HCT116 (cell line): ENCODE measurements around the gene HOXB1. TPM values are rescaled to one million over a fixed set of nuclear protein-coding genes. Genes with fewer than 3 reads are reported as not detected.

ENCODE experiments used
- ATAC-seq: fragments of 200-7000 bp; cut with Tn5 transposase; 2 replicates; pipeline ENCODE4 v1.9.1; 2020; ENCODE audit warnings: mild to moderate bottlenecking, moderate library complexity
- BruUV-seq: library from RNA; stranded (reverse); fragments of 400-500 nt; replicated peaks from 2 replicates; lab custom pipeline; 2021; lab: Mats Ljungman, UMichigan
- CTCF ChIA-PET: fragments of 300-600 bp; sonication (Branson Sonifier 250); formaldehyde crosslinking; loops from one replicate; lab custom pipeline; 2021; ENCODE audit warnings: antibody characterized with exemption; lab: Charles Lee
- POLR2A ChIA-PET: fragments of 300-600, 350-600 bp; sonication (Branson Sonifier 250); formaldehyde crosslinking; loops from one replicate; lab custom pipeline; 2021; ENCODE audit warnings: antibody characterized with exemption; lab: Charles Lee
- RAD21 ChIA-PET, 2 experiments: fragments of 300-600 bp; sonication (Branson Sonifier 250); formaldehyde crosslinking; loops; one replicate each; lab custom pipeline; 2023; ENCODE audit warnings: low total read pairs in 2 of 2; ENCODE audit not compliant: uncharacterized antibody in 2 of 2, unreplicated experiment in 2 of 2, low non-redundant PET in 1 of 2; lab: Charles Lee
- DNase-seq: peaks from one replicate; pipeline ENCODE4 v3.0.0-alpha.2; 2010; ENCODE audit warnings: low read depth, low spot score
- H2AFZ ChIP-seq: fragments of 200-600 bp; shearing (Covaris generic), sonication (generic); 2 replicates; pipeline ENCODE4 v1.6.1; 2017; ENCODE audit warnings: low read depth, mixed run types, mixed read lengths, antibody characterized with exemption, low read length; ENCODE audit not compliant: poor library complexity, severe bottlenecking
- H3K27ac ChIP-seq: 2 replicates; pipeline ENCODE4 v1.5.1; 2012; ENCODE audit warnings: low read depth, low read length
- H3K27me3 ChIP-seq: fragments of 200-600 bp; sonication (generic); 2 replicates; pipeline ENCODE4 v1.6.1; 2016; ENCODE audit warnings: mixed run types, low read length, mixed read lengths; ENCODE audit not compliant: insufficient read depth
- H3K36me3 ChIP-seq, 2 experiments: fragments of 200-500 bp in 1 of 2; fragments of 200-600 bp in 1 of 2; sonication (Bioruptor generic) in 1 of 2; sonication (generic) in 1 of 2; 2 replicates each; pipeline versions ENCODE4 v1.5.1 to v1.6.1; 2014 to 2016; ENCODE audit warnings: low read length in 2 of 2, inconsistent platforms in 1 of 2, mixed read lengths in 1 of 2, mixed run types in 1 of 2; ENCODE audit not compliant: insufficient read depth in 2 of 2, control insufficient read depth in 1 of 2
- H3K4me1 ChIP-seq, 2 experiments: fragments of 200-600 bp in 1 of 2; sonication (generic) in 1 of 2; 2 replicates each; pipeline versions ENCODE4 v1.5.1 to v1.6.1; 2012 to 2017; ENCODE audit warnings: low read length in 2 of 2, inconsistent platforms in 1 of 2, mild to moderate bottlenecking in 1 of 2, mixed read lengths in 1 of 2, mixed run types in 1 of 2, moderate library complexity in 1 of 2; ENCODE audit not compliant: insufficient read depth in 2 of 2, control insufficient read depth in 1 of 2
- H3K4me2 ChIP-seq: fragments of 200-600 bp; sonication (generic); 2 replicates; pipeline ENCODE4 v1.6.1; 2017; ENCODE audit warnings: mixed run types, low read length, mixed read lengths
- H3K4me3 ChIP-seq, 2 experiments: fragments of 200-600 bp in 1 of 2; sonication (generic) in 1 of 2; replicated peaks in 1 of 2; 2 replicates each; pipeline ENCODE4 v1.5.1; 2011 to 2016; ENCODE audit warnings: low read length in 2 of 2, control low read depth in 1 of 2, low read depth in 1 of 2, mild to moderate bottlenecking in 1 of 2, mixed read lengths in 1 of 2, mixed run types in 1 of 2
- H3K79me2 ChIP-seq: fragments of 200-600 bp; sonication (generic); 2 replicates; pipeline ENCODE4 v1.6.1; 2017; ENCODE audit warnings: mild to moderate bottlenecking, mixed run types, low read length, moderate library complexity, mixed read lengths; ENCODE audit not compliant: insufficient read depth
- H3K9ac ChIP-seq: fragments of 200-600 bp; sonication (generic); 2 replicates; pipeline ENCODE4 v1.6.1; 2016; ENCODE audit warnings: low read length, mixed read lengths
- H3K9me2 ChIP-seq: fragments of 200-600 bp; sonication (generic), shearing (Covaris generic); 2 replicates; pipeline ENCODE4 v1.6.1; 2017; ENCODE audit warnings: mixed run types, mild to moderate bottlenecking, moderate library complexity; ENCODE audit not compliant: insufficient read depth
- H3K9me3 ChIP-seq, 2 experiments: fragments of 200-500 bp in 1 of 2; fragments of 200-600 bp in 1 of 2; sonication (Bioruptor generic) in 1 of 2; sonication (generic) in 1 of 2; 2 replicates each; pipeline ENCODE4 v1.6.1; 2014 to 2017; ENCODE audit warnings: low read length in 2 of 2, mixed read lengths in 2 of 2, inconsistent platforms in 1 of 2, low read depth in 1 of 2, mild to moderate bottlenecking in 1 of 2, mixed run types in 1 of 2, moderate library complexity in 1 of 2; ENCODE audit not compliant: control insufficient read depth in 1 of 2, insufficient read depth in 1 of 2
- H4K20me1 ChIP-seq: fragments of 200-600 bp; sonication (generic), shearing (Covaris generic); 2 replicates; pipeline ENCODE4 v1.6.1; 2017; ENCODE audit warnings: mixed run types, mild to moderate bottlenecking, moderate library complexity; ENCODE audit not compliant: insufficient read depth
- CBX3 ChIP-seq: IDR thresholded peaks from 2 replicates; pipeline ENCODE4 v1.6.1; 2012; ENCODE audit warnings: low read depth
- CEBPB ChIP-seq: IDR thresholded peaks from 2 replicates; pipeline ENCODE4 v1.6.1; 2012; ENCODE audit warnings: low read depth
- EGR1 ChIP-seq: IDR thresholded peaks from 2 replicates; pipeline ENCODE4 v1.6.1; 2012; ENCODE audit warnings: low read depth
- ELF1 ChIP-seq: IDR thresholded peaks from 2 replicates; pipeline ENCODE4 v1.6.1; 2012; ENCODE audit warnings: low read depth, borderline replicate concordance
- EZH2 ChIP-seq: fragments of 200-600 bp; sonication (generic); IDR thresholded peaks from 2 replicates; pipeline ENCODE4 v1.6.1; 2017; ENCODE audit warnings: antibody characterized with exemption, mixed run types
- EZH2phosphoT487 ChIP-seq: fragments of 200-600 bp; IDR thresholded peaks from 2 replicates; pipeline ENCODE4 v1.6.1; 2018; ENCODE audit warnings: antibody characterized with exemption, borderline replicate concordance
- FOSL1 ChIP-seq: IDR thresholded peaks from 2 replicates; pipeline ENCODE4 v1.6.1; 2012; ENCODE audit warnings: low read depth
- JUND ChIP-seq: IDR thresholded peaks from 2 replicates; pipeline ENCODE4 v1.6.1; 2012
- POLR2AphosphoS5 ChIP-seq: IDR thresholded peaks from 2 replicates; pipeline ENCODE4 v1.6.1; 2011; ENCODE audit warnings: mild to moderate bottlenecking, low read depth, low read length, moderate library complexity
- RAD21 ChIP-seq: IDR thresholded peaks from 2 replicates; pipeline ENCODE4 v1.6.1; 2012; ENCODE audit warnings: low read depth, mild to moderate bottlenecking
- SIN3A ChIP-seq: IDR thresholded peaks from 2 replicates; pipeline ENCODE4 v1.6.1; 2012; ENCODE audit warnings: low read depth
- SP1 ChIP-seq: IDR thresholded peaks from 2 replicates; pipeline ENCODE4 v1.6.1; 2012; ENCODE audit warnings: low read depth
- SRF ChIP-seq: IDR thresholded peaks from 2 replicates; pipeline ENCODE4 v1.6.1; 2012; ENCODE audit warnings: low read depth
- TCF7L2 ChIP-seq: IDR thresholded peaks from 2 replicates; pipeline ENCODE4 v1.7.0; 2011; ENCODE audit warnings: borderline replicate concordance, inconsistent platforms; ENCODE audit not compliant: insufficient read depth, insufficient read length; ENCODE audit errors: extremely low read depth
- YY1 ChIP-seq: IDR thresholded peaks from 2 replicates; pipeline ENCODE4 v1.6.1; 2011; ENCODE audit warnings: low read length, low read depth, moderate library complexity, mild to moderate bottlenecking; ENCODE audit not compliant: insufficient replicate concordance; ENCODE audit errors: extremely low read depth
- ZFX ChIP-seq: fragments of 450-650 bp; IDR thresholded peaks from 2 replicates; pipeline ENCODE4 v1.6.1; 2017
- ZNF274 ChIP-seq: fragments of 200-500 bp; sonication (Bioruptor generic); IDR thresholded peaks from 2 replicates; pipeline ENCODE4 v1.6.1; 2014; ENCODE audit warnings: mild to moderate bottlenecking, low read depth, low read length, inconsistent platforms
- intact Hi-C: fragments of 100-400 bp; cut with micrococcal nuclease; formaldehyde crosslinking; loops from 2 replicates; pipeline ENCODE4 v1.10.0; 2022
- total RNA-seq: library from RNA; stranded (reverse); gene quantifications from one replicate; pipeline ENCODE4 v1.2.1, GENCODE V29; 2021; ENCODE audit not compliant: unreplicated experiment
- TF ChIP-seq, protein P1 (sequence below): IDR thresholded peaks from 2 replicates; pipeline ENCODE4 v1.6.1; 2012
- TF ChIP-seq, protein P2 (sequence below), 3 experiments: fragments of 200-600 bp in 1 of 3; sonication (generic) in 1 of 3; IDR thresholded peaks in 2 of 3; conservative IDR thresholded peaks in 1 of 3; 2 replicates each; pipeline ENCODE4 v1.5.1; 2012 to 2017; ENCODE audit warnings: low read depth in 2 of 3, low read length in 2 of 3, antibody characterized with exemption in 1 of 3, borderline replicate concordance in 1 of 3, control low read depth in 1 of 3, mild to moderate bottlenecking in 1 of 3, mixed read lengths in 1 of 3, mixed run types in 1 of 3, moderate library complexity in 1 of 3; ENCODE audit not compliant: insufficient read depth in 1 of 3
- TF ChIP-seq, protein P3 (sequence below): IDR thresholded peaks from 2 replicates; pipeline ENCODE4 v1.6.1; 2012; ENCODE audit warnings: low read depth

The HOXB1 gene
- total RNA-seq, 1 experiment from 2014 or later = not detected

DNA sequence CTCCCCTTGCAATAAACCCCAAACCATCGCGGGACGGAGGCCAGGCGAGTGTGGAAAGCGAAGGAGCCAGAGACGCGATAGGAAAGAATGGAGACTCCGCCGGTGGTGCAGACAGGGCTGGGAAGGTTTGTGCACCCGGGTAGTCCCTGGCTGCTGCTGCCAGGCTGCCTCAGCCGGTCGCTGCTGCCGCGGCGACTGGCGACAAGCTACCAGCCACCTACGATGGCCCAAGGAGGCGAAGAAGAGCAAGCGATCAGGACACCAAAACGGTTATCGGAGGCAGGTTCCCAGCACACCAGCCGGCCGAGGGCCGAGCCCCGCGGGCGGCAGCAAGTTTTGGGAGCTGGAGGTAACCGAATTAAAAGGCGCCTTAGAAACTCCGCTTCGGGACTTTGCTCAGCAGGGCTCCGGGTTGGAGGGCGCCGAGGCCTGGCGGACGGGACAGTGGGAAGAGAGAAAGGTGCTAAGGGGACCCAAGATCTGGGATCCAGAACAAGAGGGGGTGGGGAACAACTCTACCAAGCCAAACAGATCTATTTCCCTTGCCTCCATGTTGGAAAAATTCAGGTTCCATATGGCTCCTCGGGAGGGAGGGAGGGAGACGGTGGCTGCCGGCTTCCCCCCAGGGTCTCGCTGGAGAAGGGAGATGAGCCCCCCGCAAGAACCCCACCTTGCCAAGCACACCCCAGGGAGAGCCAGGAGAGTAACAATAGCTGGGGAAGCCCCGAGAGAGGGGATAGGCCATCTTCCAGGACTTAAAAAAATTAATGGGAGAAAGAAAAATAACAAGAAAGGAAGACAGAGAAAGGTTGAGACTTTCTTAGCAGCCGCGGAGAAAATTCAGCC lies 23.8 kb upstream of the HOXB1 start:
- RAD21 ChIA-PET = no interaction called here
- Histone ChIP-seq H3K27ac (no peak overlapping the region), H3K4me1 (peaks cover 0 to 4% of the 10 kb centered on the region in 2 experiments; a peak in 1 of 4 replicates), H3K4me2 (no peak overlapping the region), H2AFZ (no peak overlapping the region), H3K9me2 (no peaks in the 10 kb centered on the region), H3K9ac (no peak overlapping the region), H3K79me2 (no peaks in the 10 kb centered on the region), H3K4me3 (no peak overlapping the region), H3K9me3 (no peaks in the 10 kb centered on the region), H3K27me3 (no peaks in the 10 kb centered on the region), H4K20me1 (no peaks in the 10 kb centered on the region), H3K36me3 (peaks cover 0 to 4% of the 10 kb centered on the region in 2 experiments; a peak in 1 of 4 replicates)
- TF ChIP-seq SIN3A (no peak), ELF1 (no peak), TCF7L2 (no peak), YY1 (no peak), RAD21 (no peak), EZH2phosphoT487 (no peak), SP1 (no peak), FOSL1 (no peak), POLR2AphosphoS5 (no peak), CBX3 (no peak), SRF (no peak), ZFX (no peak), ZNF274 (no peak), EGR1 (no peak), JUND (no peak), EZH2 (no peak), CEBPB (no peak)
- TF ChIP-seq, protein P1, sequence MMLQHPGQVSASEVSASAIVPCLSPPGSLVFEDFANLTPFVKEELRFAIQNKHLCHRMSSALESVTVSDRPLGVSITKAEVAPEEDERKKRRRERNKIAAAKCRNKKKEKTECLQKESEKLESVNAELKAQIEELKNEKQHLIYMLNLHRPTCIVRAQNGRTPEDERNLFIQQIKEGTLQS = no peak
- TF ChIP-seq, protein P2, sequence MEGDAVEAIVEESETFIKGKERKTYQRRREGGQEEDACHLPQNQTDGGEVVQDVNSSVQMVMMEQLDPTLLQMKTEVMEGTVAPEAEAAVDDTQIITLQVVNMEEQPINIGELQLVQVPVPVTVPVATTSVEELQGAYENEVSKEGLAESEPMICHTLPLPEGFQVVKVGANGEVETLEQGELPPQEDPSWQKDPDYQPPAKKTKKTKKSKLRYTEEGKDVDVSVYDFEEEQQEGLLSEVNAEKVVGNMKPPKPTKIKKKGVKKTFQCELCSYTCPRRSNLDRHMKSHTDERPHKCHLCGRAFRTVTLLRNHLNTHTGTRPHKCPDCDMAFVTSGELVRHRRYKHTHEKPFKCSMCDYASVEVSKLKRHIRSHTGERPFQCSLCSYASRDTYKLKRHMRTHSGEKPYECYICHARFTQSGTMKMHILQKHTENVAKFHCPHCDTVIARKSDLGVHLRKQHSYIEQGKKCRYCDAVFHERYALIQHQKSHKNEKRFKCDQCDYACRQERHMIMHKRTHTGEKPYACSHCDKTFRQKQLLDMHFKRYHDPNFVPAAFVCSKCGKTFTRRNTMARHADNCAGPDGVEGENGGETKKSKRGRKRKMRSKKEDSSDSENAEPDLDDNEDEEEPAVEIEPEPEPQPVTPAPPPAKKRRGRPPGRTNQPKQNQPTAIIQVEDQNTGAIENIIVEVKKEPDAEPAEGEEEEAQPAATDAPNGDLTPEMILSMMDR (IDR thresholded peaks at IDR 0.05 in 2 of 3, conservative IDR thresholded peaks at IDR 0.05 in 1 of 3; ENCODE audit: borderline replicate concordance in 1 of 3, insufficient read depth in 1 of 3, low read depth in 2 of 3, low read length in 2 of 3) = no peak
- TF ChIP-seq, protein P3, sequence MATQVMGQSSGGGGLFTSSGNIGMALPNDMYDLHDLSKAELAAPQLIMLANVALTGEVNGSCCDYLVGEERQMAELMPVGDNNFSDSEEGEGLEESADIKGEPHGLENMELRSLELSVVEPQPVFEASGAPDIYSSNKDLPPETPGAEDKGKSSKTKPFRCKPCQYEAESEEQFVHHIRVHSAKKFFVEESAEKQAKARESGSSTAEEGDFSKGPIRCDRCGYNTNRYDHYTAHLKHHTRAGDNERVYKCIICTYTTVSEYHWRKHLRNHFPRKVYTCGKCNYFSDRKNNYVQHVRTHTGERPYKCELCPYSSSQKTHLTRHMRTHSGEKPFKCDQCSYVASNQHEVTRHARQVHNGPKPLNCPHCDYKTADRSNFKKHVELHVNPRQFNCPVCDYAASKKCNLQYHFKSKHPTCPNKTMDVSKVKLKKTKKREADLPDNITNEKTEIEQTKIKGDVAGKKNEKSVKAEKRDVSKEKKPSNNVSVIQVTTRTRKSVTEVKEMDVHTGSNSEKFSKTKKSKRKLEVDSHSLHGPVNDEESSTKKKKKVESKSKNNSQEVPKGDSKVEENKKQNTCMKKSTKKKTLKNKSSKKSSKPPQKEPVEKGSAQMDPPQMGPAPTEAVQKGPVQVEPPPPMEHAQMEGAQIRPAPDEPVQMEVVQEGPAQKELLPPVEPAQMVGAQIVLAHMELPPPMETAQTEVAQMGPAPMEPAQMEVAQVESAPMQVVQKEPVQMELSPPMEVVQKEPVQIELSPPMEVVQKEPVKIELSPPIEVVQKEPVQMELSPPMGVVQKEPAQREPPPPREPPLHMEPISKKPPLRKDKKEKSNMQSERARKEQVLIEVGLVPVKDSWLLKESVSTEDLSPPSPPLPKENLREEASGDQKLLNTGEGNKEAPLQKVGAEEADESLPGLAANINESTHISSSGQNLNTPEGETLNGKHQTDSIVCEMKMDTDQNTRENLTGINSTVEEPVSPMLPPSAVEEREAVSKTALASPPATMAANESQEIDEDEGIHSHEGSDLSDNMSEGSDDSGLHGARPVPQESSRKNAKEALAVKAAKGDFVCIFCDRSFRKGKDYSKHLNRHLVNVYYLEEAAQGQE = no peak
- no TSS peak for BruUV-seq
- CTCF ChIA-PET = no interaction called here
- ATAC-seq = no peak
- intact Hi-C loops = no loop called here
- DNase-seq = no peak
- POLR2A ChIA-PET = no interaction called here
